H1 (cell line): ENCODE data around the gene CBX4. TPM values are rescaled to one million over a fixed set of nuclear protein-coding genes. Genes with fewer than 3 reads are reported as not detected.
A peak's percentile ranks its signal among the peaks of the same experiment; 100 is the strongest.

Experiments
- ATF2 ChIP-seq: IDR thresholded peaks from 2 replicates; pipeline ENCODE4 v1.6.1; 2012; ENCODE audit warnings: low read length, inconsistent platforms
- ATF3 ChIP-seq: IDR thresholded peaks from 2 replicates; pipeline ENCODE4 v1.6.1; 2011; ENCODE audit warnings: low read depth, mild to moderate bottlenecking, low read length; ENCODE audit not compliant: insufficient read depth
- BACH1 ChIP-seq: IDR thresholded peaks from 2 replicates; pipeline ENCODE4 v1.6.1; 2012; ENCODE audit warnings: low read length, improper control_type of control experiment
- CBX5 ChIP-seq: fragments of 300-800, 300-1000 bp; sonication (generic); IDR thresholded peaks from 2 replicates; pipeline ENCODE4 v1.7.1; 2016; ENCODE audit warnings: antibody characterized with exemption, low read length, low read depth
- CBX8 ChIP-seq: fragments of 300-800, 300-1000 bp; sonication (generic); IDR thresholded peaks from 2 replicates; pipeline ENCODE4 v1.7.1; 2016; ENCODE audit warnings: low read depth, low read length, borderline replicate concordance
- E2F6 ChIP-seq: IDR thresholded peaks from 2 replicates; pipeline ENCODE4 v1.6.1; 2012; ENCODE audit warnings: inconsistent platforms
- EZH2 ChIP-seq: fragments of 200-600 bp; sonication (generic); IDR thresholded peaks from 2 replicates; pipeline ENCODE4 v1.7.1; 2012; ENCODE audit warnings: low read depth, mild to moderate bottlenecking, moderate library complexity, low read length, inconsistent platforms; ENCODE audit not compliant: severe bottlenecking
- GABPA ChIP-seq: IDR thresholded peaks from 2 replicates; pipeline ENCODE4 v1.6.1; 2011; ENCODE audit warnings: mild to moderate bottlenecking, low read length, moderate library complexity, borderline replicate concordance; ENCODE audit not compliant: insufficient read depth
- MAX ChIP-seq: IDR thresholded peaks from 2 replicates; pipeline ENCODE4 v1.6.1; 2012; ENCODE audit warnings: inconsistent platforms
- RNF2 ChIP-seq: fragments of 200-900, 300-1000 bp; sonication (generic); IDR thresholded peaks from 2 replicates; pipeline ENCODE4 v1.7.1; 2016; ENCODE audit warnings: borderline replicate concordance, low read depth, mild to moderate bottlenecking, antibody characterized with exemption, low read length; ENCODE audit not compliant: poor library complexity, severe bottlenecking; ENCODE audit errors: missing control alignments
- SAP30 ChIP-seq: fragments of 300-600 bp; sonication (generic); IDR thresholded peaks from 2 replicates; pipeline ENCODE4 v1.7.1; 2012; ENCODE audit warnings: low read length, moderate library complexity, mild to moderate bottlenecking, inconsistent platforms; ENCODE audit not compliant: insufficient read depth, insufficient replicate concordance
- SUZ12 ChIP-seq: fragments of 200-600 bp; sonication (generic); IDR thresholded peaks from 2 replicates; pipeline ENCODE4 v1.6.1; 2012; ENCODE audit warnings: mild to moderate bottlenecking, inconsistent platforms, low read length, moderate library complexity, mixed read lengths
- TBP ChIP-seq: IDR thresholded peaks from 2 replicates; pipeline ENCODE4 v1.6.1; 2011; ENCODE audit warnings: low read depth, low read length, improper control_type of control experiment
- YY1 ChIP-seq: IDR thresholded peaks from 2 replicates; pipeline ENCODE4 v1.6.1; 2011; ENCODE audit warnings: low read depth, mild to moderate bottlenecking, low read length
- polyA plus RNA-seq, 7 experiments: library from polyadenylated mRNA; depleted of rRNA in 3 of 7; stranded (reverse) in 5 of 7; unstranded in 2 of 7; fragments of >200 nt in 5 of 7; fragments of 200-250 nt in 2 of 7; gene quantifications; 1 replicate in 5 of 7; 2 replicates in 1 of 7; 4 replicates in 1 of 7; pipeline versions ENCODE4 v1.2.1 to v1.2.3, GENCODE V29; 2011 to 2013; ENCODE audit warnings: missing spikeins in 2 of 7, mixed read lengths in 2 of 7
- total RNA-seq: library from RNA; stranded (reverse); fragmentation: NEBNext Ultra II Directional; extraction: Animal tissue kit (Norgen Biotek cat#: 25700); gene quantifications from 2 replicates; pipeline ENCODE4 v1.2.1, GENCODE V29; 2021

The CBX4 gene
- total and polyA plus RNA-seq, 2 of the 8 experiments (the other 6 are each of a cell fraction or from before 2014, with no cell fraction given) = 1.8 to 4.0 TPM

- TF ChIP-seq E2F6 = peak; percentile 59; the same call in 1 of the 2 replicates
- TF ChIP-seq BACH1 = no peak
- no peak for TF ChIP-seq ATF2
- no peak for TF ChIP-seq SAP30
- TF ChIP-seq YY1 = no peak
- no peak for TF ChIP-seq CBX8
- no peak for TF ChIP-seq EZH2
- no peak for TF ChIP-seq ATF3
- TF ChIP-seq MAX = peak; percentile 49; the same call in 1 of the 2 replicates
- no peak; the same call in 1 of the 2 replicates for TF ChIP-seq SUZ12
- peak; percentile 43 for TF ChIP-seq RNF2
- TF ChIP-seq CBX5 = no peak
- TF ChIP-seq TBP = no peak
- TF ChIP-seq GABPA = peak; percentile 33; the same call in 1 of the 2 replicates
Measured at GRCh38 chr17:79836972-79837887, 2.0 kb downstream of the CBX4 start (continued).
